GM18873 (cell line): ENCODE results near the gene POLA2.
"Not testable (repeated sequence)": the region's sequence is repeated elsewhere in the genome, so short reads cannot be mapped to it uniquely, and the experiment has no call there.

Source experiments
- ATAC-seq: cut with Tn5 transposase; IDR thresholded peaks from one replicate; pipeline ENCODE4 v1.9.1; 2021; ENCODE audit warnings: mild to moderate bottlenecking, moderate library complexity, moderate number of reproducible peaks; ENCODE audit not compliant: unreplicated experiment, low FRiP score

POLA2 gene

GRCh38 chr11:65325435-65325834 is 63.7 kb downstream of the POLA2 start:
- ATAC-seq: no peak

DNA sequence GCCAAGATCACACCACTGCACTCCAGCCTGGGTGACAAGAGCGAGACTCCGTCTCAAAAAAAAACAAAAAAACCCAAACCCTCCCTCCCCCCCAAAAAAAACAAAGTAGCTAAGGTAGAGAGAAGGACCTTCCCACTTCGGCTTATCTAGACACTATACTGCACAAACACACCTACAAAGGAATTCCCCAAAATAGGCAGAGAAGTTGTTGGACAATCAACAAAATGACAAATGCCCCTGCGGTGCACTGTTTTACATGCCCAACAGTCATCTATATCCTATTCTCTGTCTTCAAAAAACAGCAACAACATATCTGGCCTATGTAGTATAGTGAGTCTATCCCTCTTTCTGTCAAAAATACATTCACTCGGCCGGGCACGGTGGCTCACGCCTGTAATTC is 65.3 kb downstream of the POLA2 start:
- no peak for ATAC-seq

DNA sequence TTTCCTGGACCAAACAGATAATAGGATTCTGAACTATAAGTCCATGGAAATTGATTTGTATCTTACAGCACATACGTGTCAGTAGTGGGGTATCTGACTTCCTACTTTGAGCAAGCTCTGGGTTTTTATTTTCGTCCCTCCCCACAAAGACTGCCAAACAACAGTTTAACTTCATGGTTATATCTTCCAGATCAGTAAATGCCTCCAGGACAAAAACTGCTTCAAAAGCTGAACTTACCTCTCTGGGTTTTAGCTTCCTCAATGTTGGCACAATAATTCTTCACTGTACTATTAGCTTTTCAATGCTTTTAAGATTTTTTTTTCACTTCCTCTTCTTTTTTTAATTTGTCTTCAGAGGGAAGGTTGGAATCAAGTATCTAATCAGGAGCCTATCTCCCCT is 67.7 kb downstream of the POLA2 start:
- no peak for ATAC-seq

GRCh38 chr11:65329944-65330403 is 68.2 kb downstream of the POLA2 start:
- ATAC-seq: no peak

DNA sequence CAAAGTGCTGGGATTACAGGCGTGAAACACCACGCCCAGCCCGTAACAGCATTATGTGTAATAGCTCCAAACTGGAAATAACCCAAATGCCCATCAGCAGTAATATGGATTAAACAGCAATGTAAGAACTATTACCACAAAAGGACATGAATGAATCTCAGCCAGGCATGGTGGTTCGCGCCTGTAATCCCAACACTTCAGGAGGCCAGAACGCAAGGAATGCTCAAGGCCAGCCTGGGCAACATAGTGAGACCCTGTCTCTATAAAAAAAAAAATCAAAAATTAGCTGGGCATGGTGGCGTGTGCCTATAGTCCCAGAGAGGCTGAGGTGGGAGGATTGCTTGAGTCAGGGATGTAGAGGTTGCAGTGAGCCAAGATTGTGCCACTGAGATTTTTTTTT is 68.8 kb downstream of the POLA2 start:
- no peak for ATAC-seq

DNA sequence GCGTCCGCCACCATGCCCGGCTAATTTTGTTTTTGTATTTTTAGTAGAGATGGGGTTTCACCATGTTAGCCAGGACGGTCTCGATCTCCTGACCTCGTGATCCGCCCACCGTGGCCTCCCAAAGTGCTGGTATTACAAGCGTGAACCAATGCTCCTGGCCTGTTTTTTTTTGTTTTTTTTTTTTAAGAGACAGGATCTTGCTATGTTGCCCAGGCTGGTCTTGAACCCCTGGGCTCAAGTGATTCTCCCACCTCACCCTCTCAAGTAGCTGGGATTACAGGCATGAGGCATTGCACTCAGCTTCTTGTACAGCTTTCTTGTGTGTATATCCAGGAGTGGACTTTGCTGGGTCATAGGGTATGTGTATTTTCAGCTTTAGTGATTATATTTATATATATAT is 70.8 kb downstream of the POLA2 start:
- ATAC-seq: not testable (repeated sequence)

GRCh38 chr11:65334696-65335295 is 73.0 kb downstream of the POLA2 start:
- no peak for ATAC-seq

- ATAC-seq: no peak
Measured at GRCh38 chr11:65338676-65339075, 76.9 kb downstream of the POLA2 start.

DNA sequence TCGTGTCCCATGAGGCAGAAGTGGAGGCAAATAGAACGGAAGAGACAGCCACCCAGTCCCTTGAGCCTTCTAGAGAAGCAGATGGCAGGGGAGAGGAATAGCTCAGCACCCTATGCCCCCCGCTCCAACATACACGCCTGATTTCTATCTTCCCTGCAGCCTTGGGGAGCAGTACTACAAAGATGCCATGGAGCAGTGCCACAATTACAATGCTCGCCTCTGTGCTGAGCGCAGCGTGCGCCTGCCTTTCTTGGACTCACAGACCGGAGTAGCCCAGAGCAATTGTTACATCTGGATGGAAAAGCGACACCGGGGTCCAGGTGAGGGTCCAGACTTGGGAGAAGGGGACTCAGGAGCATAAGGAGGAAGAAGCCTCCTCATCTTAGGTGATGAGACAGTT is 78.5 kb downstream of the POLA2 start:
- no peak for ATAC-seq

- ATAC-seq: no peak
Measured at GRCh38 chr11:65341856-65342255, 80.1 kb downstream of the POLA2 start.
